Mesenchymal stem cell (in vitro differentiated cells and primary cell): Measurements from ENCODE around the gene ZC3H7A.

Experiments used
- DNase-seq: peaks from one replicate; pipeline ENCODE4 v3.0.0-alpha.2; 2013
- H2AFZ ChIP-seq: one replicate; pipeline ENCODE4 v1.6.1; 2013; ENCODE audit warnings: low read depth, mild to moderate bottlenecking, control low read depth, inconsistent platforms, low read length, moderate library complexity
- H2AK5ac ChIP-seq: 2 replicates; pipeline ENCODE4 v1.6.1; 2013; ENCODE audit warnings: low read length, moderate library complexity, mild to moderate bottlenecking, inconsistent platforms; ENCODE audit not compliant: severe bottlenecking
- H2BK120ac ChIP-seq: one replicate; pipeline ENCODE4 v1.6.1; 2013; ENCODE audit warnings: low read depth, mild to moderate bottlenecking, inconsistent platforms, low read length, moderate library complexity
- H2BK12ac ChIP-seq, 2 experiments: one replicate each; pipeline ENCODE4 v1.6.1; 2013; ENCODE audit warnings: inconsistent platforms in 2 of 2, low read length in 2 of 2, mild to moderate bottlenecking in 2 of 2, moderate library complexity in 2 of 2, control low read depth in 1 of 2
- H2BK15ac ChIP-seq: one replicate; pipeline ENCODE4 v1.6.1; 2013; ENCODE audit warnings: mild to moderate bottlenecking, low read depth, inconsistent platforms; ENCODE audit not compliant: poor library complexity, severe bottlenecking
- H2BK5ac ChIP-seq: 2 replicates; pipeline ENCODE4 v1.6.1; 2013; ENCODE audit warnings: low read depth, mild to moderate bottlenecking, low read length, control low read depth, inconsistent platforms; ENCODE audit not compliant: poor library complexity, severe bottlenecking
- H3K14ac ChIP-seq, 2 experiments: one replicate each; pipeline ENCODE4 v1.6.1; 2013; ENCODE audit warnings: inconsistent platforms in 2 of 2, low read length in 2 of 2, control low read depth in 1 of 2, mild to moderate bottlenecking in 1 of 2, moderate library complexity in 1 of 2
- H3K18ac ChIP-seq, 2 experiments: one replicate each; pipeline ENCODE4 v1.6.1; 2013; ENCODE audit warnings: inconsistent platforms in 2 of 2, low read length in 2 of 2, control low read depth in 1 of 2, low read depth in 1 of 2, mild to moderate bottlenecking in 1 of 2
- H3K23ac ChIP-seq, 2 experiments: one replicate each; pipeline ENCODE4 v1.6.1; 2013; ENCODE audit warnings: inconsistent platforms in 2 of 2, low read length in 2 of 2, mild to moderate bottlenecking in 2 of 2, moderate library complexity in 2 of 2, control low read depth in 1 of 2
- H3K27ac ChIP-seq: 2 replicates; pipeline ENCODE4 v1.5.1; 2013; ENCODE audit warnings: mild to moderate bottlenecking, moderate library complexity, low read length, control low read depth, inconsistent platforms; ENCODE audit not compliant: poor library complexity, severe bottlenecking
- H3K27me3 ChIP-seq, 2 experiments: 2 replicates each; pipeline versions ENCODE4 v1.6.1 to v1.7.0; 2013; ENCODE audit warnings: low read length in 2 of 2, mild to moderate bottlenecking in 2 of 2, moderate library complexity in 2 of 2, control low read depth in 1 of 2, inconsistent platforms in 1 of 2; ENCODE audit not compliant: control insufficient read depth in 1 of 2, insufficient read depth in 1 of 2
- H3K36me3 ChIP-seq, 2 experiments: 2 replicates each; pipeline versions ENCODE4 v1.6.1 to v1.7.0; 2013; ENCODE audit warnings: low read length in 2 of 2, control low read depth in 1 of 2, inconsistent platforms in 1 of 2, low read depth in 1 of 2, mild to moderate bottlenecking in 1 of 2; ENCODE audit not compliant: insufficient read depth in 2 of 2, control insufficient read depth in 1 of 2
- H3K4ac ChIP-seq, 2 experiments: one replicate each; pipeline ENCODE4 v1.6.1; 2013; ENCODE audit warnings: inconsistent platforms in 2 of 2, low read length in 2 of 2, mild to moderate bottlenecking in 2 of 2, moderate library complexity in 2 of 2, control low read depth in 1 of 2, low read depth in 1 of 2
- H3K4me1 ChIP-seq: 2 replicates; pipeline ENCODE4 v1.6.1; 2013; ENCODE audit warnings: low read depth, low read length, control low read depth; ENCODE audit not compliant: control insufficient read depth, insufficient read depth
- H3K4me2 ChIP-seq: 2 replicates; pipeline ENCODE4 v1.6.1; 2013; ENCODE audit warnings: low read length, mild to moderate bottlenecking, inconsistent platforms; ENCODE audit not compliant: poor library complexity, severe bottlenecking
- H3K4me3 ChIP-seq, 2 experiments: 2 replicates each; pipeline versions ENCODE4 v1.5.1 to v1.7.0; 2013; ENCODE audit warnings: low read length in 2 of 2, mild to moderate bottlenecking in 2 of 2, control low read depth in 1 of 2, low read depth in 1 of 2; ENCODE audit not compliant: insufficient read depth in 1 of 2
- H3K79me1 ChIP-seq: replicated peaks from 2 replicates; pipeline ENCODE4 v1.6.1; 2013; ENCODE audit warnings: mild to moderate bottlenecking, control low read depth, low read length, inconsistent platforms; ENCODE audit not compliant: poor library complexity, severe bottlenecking
- H3K9ac ChIP-seq: 2 replicates; pipeline ENCODE4 v1.7.0; 2013; ENCODE audit warnings: mild to moderate bottlenecking, low read length, moderate library complexity
- H3K9me3 ChIP-seq: 2 replicates; pipeline ENCODE4 v1.7.0; 2013; ENCODE audit warnings: mild to moderate bottlenecking, low read length; ENCODE audit not compliant: control insufficient read depth
- H4K8ac ChIP-seq: one replicate; pipeline ENCODE4 v1.6.1; 2013; ENCODE audit warnings: inconsistent platforms, mild to moderate bottlenecking, low read length, moderate library complexity
- H4K91ac ChIP-seq: one replicate; pipeline ENCODE4 v1.6.1; 2013; ENCODE audit warnings: mild to moderate bottlenecking, low read length, inconsistent platforms
- WGBS: methylation state at CpG from one replicate; pipeline ENCODE4 v1.1.7; 2013; ENCODE audit warnings: mixed read lengths; 5-methylcytosine and 5-hydroxymethylcytosine counted together

Gene ZC3H7A

GRCh38 chr16:11752856-11753255, 44.2 kb downstream of the ZC3H7A start:
- Histone ChIP-seq H4K91ac (no peak overlapping the region), H3K36me3 (peaks cover 51 to 87% of the 10 kb centered on the region in 2 experiments), H3K27me3 (no peaks in the 10 kb centered on the region), H2AK5ac (no peak overlapping the region), H3K18ac (no peak overlapping the region), H2BK120ac (no peak overlapping the region), H3K27ac (no peak overlapping the region), H2AFZ (no peak overlapping the region), H3K14ac (no peak overlapping the region), H4K8ac (no peak overlapping the region), H3K4me2 (no peak overlapping the region), H3K4me3 (no peak overlapping the region), H3K4me1 (peaks cover 17% of the 10 kb centered on the region), H3K4ac (no peak overlapping the region), H3K9ac (no peak overlapping the region), H2BK12ac (no peak overlapping the region), H3K9me3 (no peaks in the 10 kb centered on the region), H2BK5ac (no peak overlapping the region), H2BK15ac (no peak overlapping the region), H3K79me1 (peaks cover 10% of the 10 kb centered on the region), H3K23ac (no peak overlapping the region)
- WGBS, result 92% methylated on average over 3 of the region's 3 CpGs
- DNase-seq, result no peak

- DNase-seq, result no peak
- Histone ChIP-seq H3K4ac (no peak overlapping the region), H3K4me3 (no peak overlapping the region), H3K9ac (no peak overlapping the region), H2BK5ac (no peak overlapping the region), H3K9me3 (no peaks in the 10 kb centered on the region), H3K27me3 (no peaks in the 10 kb centered on the region), H3K4me1 (peaks cover 9% of the 10 kb centered on the region), H2BK12ac (no peak overlapping the region), H3K27ac (no peak overlapping the region), H3K36me3 (peaks cover 45 to 65% of the 10 kb centered on the region in 2 experiments), H2AFZ (no peak overlapping the region), H3K18ac (no peak overlapping the region), H2BK15ac (no peak overlapping the region), H2BK120ac (no peak overlapping the region), H3K14ac (no peak overlapping the region), H2AK5ac (peak overlapping the region; percentile 56), H3K4me2 (no peak overlapping the region), H3K23ac (no peak overlapping the region), H4K8ac (no peak overlapping the region), H3K79me1 (peaks cover 13% of the 10 kb centered on the region), H4K91ac (no peak overlapping the region)
- 96% methylated on average over 6 of the region's 7 CpGs for WGBS
These were observed 47.0 kb downstream of the ZC3H7A start for GRCh38 chr16:11750056-11750455.

GRCh38 chr16:11748404-11749254, 48.4 kb downstream of the ZC3H7A start:
- Histone ChIP-seq H4K8ac (no peak overlapping the region), H3K23ac (no peak overlapping the region), H3K27ac (no peak overlapping the region), H3K18ac (no peak overlapping the region), H3K9ac (no peak overlapping the region), H2BK12ac (no peak overlapping the region), H2AK5ac (no peak overlapping the region), H4K91ac (no peak overlapping the region), H3K79me1 (peaks cover 12% of the 10 kb centered on the region), H2BK15ac (no peak overlapping the region), H3K4me2 (no peak overlapping the region), H2AFZ (no peak overlapping the region), H3K36me3 (peaks cover 35 to 55% of the 10 kb centered on the region in 2 experiments), H2BK5ac (no peak overlapping the region), H3K14ac (no peak overlapping the region), H3K4ac (no peak overlapping the region), H2BK120ac (no peak overlapping the region), H3K9me3 (no peaks in the 10 kb centered on the region), H3K27me3 (no peaks in the 10 kb centered on the region), H3K4me3 (no peak overlapping the region), H3K4me1 (peaks cover 6% of the 10 kb centered on the region)
- WGBS, result 95% methylated on average over 12 of the region's 13 CpGs
- no peak for DNase-seq

GRCh38 chr16:11747949-11748403, 49.1 kb downstream of the ZC3H7A start:
- Histone ChIP-seq H3K14ac (no peak overlapping the region), H3K18ac (no peak overlapping the region), H2BK5ac (no peak overlapping the region), H3K27ac (no peak overlapping the region), H2AK5ac (no peak overlapping the region), H2BK12ac (no peak overlapping the region), H2AFZ (no peak overlapping the region), H3K4me2 (no peak overlapping the region), H3K79me1 (peaks cover 12% of the 10 kb centered on the region), H2BK15ac (no peak overlapping the region), H2BK120ac (no peak overlapping the region), H3K9ac (no peak overlapping the region), H3K27me3 (no peaks in the 10 kb centered on the region), H3K4me3 (no peak overlapping the region), H3K4me1 (peaks cover 6% of the 10 kb centered on the region), H3K4ac (no peak overlapping the region), H3K36me3 (peaks cover 32 to 48% of the 10 kb centered on the region in 2 experiments), H4K91ac (no peak overlapping the region), H4K8ac (no peak overlapping the region), H3K23ac (no peak overlapping the region), H3K9me3 (no peaks in the 10 kb centered on the region)
- 97% methylated on average over 5 of the region's 7 CpGs for WGBS
- DNase-seq, result no peak
